AG04449 (cell line): ENCODE results near the gene MASP2.
"Not testable (repeated sequence)": the region's sequence is repeated elsewhere in the genome, so short reads cannot be mapped to it uniquely, and the experiment has no call there.

Source experiments
- CTCF ChIA-PET: fragments of 350-600 bp; formaldehyde crosslinking; extraction: SDS; loops from one replicate; lab custom pipeline; 2021; ENCODE audit warnings: antibody characterized with exemption; lab: Yijun Ruan, JAX
- POLR2A ChIA-PET: fragments of 400-600, 350-600 bp; formaldehyde crosslinking; extraction: SDS; loops from one replicate; lab custom pipeline; 2020; ENCODE audit warnings: antibody characterized with exemption, inconsistent platforms; lab: Yijun Ruan, JAX
- DNase-seq: peaks from one replicate; pipeline ENCODE4 v3.0.0-alpha.2; 2010; ENCODE audit warnings: low read depth, low spot score
- H3K4me3 ChIP-seq: 2 replicates; pipeline ENCODE4 v1.5.1; 2011; ENCODE audit warnings: low read depth, mild to moderate bottlenecking, control low read depth, low read length
- TF ChIP-seq, protein P1 (sequence below): IDR thresholded peaks from one replicate; pipeline ENCODE4 v1.5.1; 2011; ENCODE audit warnings: mild to moderate bottlenecking, moderate library complexity, low read length, control low read depth, inconsistent platforms; ENCODE audit not compliant: insufficient read depth; ENCODE audit errors: missing control alignments

The MASP2 gene

DNA sequence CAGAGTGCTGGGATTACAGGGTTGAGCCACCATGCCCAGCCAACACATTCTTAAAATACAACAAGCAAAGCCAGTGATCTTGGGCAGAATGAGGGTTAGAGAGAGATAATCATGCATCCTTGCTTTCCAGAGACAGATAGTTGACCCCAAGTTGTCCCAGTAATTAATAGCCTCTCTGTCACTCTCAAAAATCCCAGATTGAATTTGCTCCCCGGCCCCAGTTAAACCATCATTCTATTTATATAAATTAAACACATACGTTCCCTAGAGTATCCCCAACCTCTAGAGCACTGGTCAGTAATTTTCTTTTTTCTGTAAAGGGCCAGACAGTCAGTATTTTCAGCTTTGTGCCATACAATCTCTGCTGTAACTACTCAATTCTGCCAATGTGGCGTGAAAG lies 50.9 kb downstream of the MASP2 start:
- H3K4me3 ChIP-seq, result no peak overlapping the region
- ChIA-PET CTCF (no interaction called here), POLR2A (no interaction called here)
- TF ChIP-seq, protein P1, sequence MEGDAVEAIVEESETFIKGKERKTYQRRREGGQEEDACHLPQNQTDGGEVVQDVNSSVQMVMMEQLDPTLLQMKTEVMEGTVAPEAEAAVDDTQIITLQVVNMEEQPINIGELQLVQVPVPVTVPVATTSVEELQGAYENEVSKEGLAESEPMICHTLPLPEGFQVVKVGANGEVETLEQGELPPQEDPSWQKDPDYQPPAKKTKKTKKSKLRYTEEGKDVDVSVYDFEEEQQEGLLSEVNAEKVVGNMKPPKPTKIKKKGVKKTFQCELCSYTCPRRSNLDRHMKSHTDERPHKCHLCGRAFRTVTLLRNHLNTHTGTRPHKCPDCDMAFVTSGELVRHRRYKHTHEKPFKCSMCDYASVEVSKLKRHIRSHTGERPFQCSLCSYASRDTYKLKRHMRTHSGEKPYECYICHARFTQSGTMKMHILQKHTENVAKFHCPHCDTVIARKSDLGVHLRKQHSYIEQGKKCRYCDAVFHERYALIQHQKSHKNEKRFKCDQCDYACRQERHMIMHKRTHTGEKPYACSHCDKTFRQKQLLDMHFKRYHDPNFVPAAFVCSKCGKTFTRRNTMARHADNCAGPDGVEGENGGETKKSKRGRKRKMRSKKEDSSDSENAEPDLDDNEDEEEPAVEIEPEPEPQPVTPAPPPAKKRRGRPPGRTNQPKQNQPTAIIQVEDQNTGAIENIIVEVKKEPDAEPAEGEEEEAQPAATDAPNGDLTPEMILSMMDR, result no peak
- no peak for DNase-seq

GRCh38 chr1:10992864-10993263 lies 54.2 kb downstream of the MASP2 start:
- ChIA-PET POLR2A (no interaction called here), CTCF (interaction anchor here (1.0 to 1.1 kb wide), 2 partner anchors 485 to 490 kb away, joined by 3 to 5 read pairs; no protein-coding TSS in a partner anchor)
- TF ChIP-seq, protein P1, result no peak
- no peak overlapping the region for H3K4me3 ChIP-seq
- no peak for DNase-seq

DNA sequence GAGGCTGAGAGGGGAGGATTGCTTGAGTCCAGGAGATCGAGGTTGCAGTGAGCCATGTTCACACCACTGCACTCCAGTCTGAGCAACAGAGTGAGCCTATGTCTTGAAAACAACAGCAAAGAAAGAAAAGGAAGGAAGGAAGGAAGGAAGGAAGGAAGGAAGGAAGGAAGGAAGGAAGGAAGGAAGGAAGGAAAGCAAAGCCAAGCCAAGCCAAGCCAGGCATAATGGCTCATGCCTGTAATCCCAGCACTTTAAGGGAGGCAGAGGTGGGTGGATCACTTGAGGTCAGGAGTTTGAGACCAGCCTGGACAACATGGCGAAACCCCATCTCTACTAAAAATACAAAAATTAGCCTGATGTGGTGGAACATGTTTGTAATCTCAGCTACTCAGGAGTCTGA lies 55.0 kb downstream of the MASP2 start:
- H3K4me3 ChIP-seq, POLR2A ChIA-PET, DNase-seq, CTCF ChIA-PET: not testable (repeated sequence)

DNA sequence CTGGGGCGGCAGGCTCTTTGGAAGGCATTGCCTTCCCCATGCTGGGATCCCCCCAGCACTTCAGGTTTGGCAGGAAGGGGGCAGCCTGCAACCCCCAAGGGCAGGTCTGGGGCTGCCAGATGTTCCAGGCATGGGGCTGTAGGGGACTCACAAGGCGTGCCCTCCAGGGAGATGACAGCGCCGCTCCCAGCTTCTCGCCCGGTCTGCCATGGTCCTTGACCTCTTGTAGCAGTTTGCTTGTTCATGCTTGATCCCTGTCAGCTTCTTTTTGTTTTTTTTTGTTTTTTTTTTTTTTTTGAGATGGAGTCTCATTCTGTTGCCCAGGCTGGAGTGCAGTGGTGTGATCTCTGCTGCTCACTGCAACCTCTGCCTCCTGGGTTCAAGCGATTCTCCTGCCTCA lies 56.2 kb downstream of the MASP2 start:
- TF ChIP-seq, protein P1, result no peak
- POLR2A ChIA-PET, result no interaction called here
- H3K4me3 ChIP-seq, result no peak overlapping the region
- no peak for DNase-seq
- CTCF ChIA-PET, result no interaction called here

GRCh38 chr1:10989920-10990516 lies 57.0 kb downstream of the MASP2 start:
- CTCF ChIA-PET, H3K4me3 ChIP-seq, DNase-seq, POLR2A ChIA-PET: not testable (repeated sequence)

DNA sequence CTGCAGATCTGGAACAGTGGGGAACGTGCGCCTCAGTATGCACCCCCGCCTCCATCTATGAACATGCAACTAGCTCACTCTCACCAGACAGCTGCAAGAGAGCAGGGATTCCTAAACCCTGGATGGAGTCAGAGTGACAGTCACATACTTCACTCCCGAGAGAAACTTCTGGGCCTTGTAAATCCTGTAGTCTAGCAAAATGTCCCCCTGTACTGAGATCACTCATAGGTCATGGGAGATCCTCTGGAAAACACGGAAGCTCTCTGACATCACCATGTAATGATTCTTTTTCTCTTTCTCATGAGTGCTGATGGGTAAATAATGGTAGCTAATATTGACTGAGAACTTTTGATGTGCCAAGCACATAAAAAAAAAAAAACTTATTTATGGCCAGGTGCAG lies 57.9 kb downstream of the MASP2 start:
- ChIA-PET POLR2A (no interaction called here), CTCF (interaction anchor here (1.6 kb wide), 1 partner anchor 9 kb away, joined by 7 read pairs; no protein-coding TSS in a partner anchor)
- no peak overlapping the region for H3K4me3 ChIP-seq
- no peak for DNase-seq
- TF ChIP-seq, protein P1, result no peak

DNA sequence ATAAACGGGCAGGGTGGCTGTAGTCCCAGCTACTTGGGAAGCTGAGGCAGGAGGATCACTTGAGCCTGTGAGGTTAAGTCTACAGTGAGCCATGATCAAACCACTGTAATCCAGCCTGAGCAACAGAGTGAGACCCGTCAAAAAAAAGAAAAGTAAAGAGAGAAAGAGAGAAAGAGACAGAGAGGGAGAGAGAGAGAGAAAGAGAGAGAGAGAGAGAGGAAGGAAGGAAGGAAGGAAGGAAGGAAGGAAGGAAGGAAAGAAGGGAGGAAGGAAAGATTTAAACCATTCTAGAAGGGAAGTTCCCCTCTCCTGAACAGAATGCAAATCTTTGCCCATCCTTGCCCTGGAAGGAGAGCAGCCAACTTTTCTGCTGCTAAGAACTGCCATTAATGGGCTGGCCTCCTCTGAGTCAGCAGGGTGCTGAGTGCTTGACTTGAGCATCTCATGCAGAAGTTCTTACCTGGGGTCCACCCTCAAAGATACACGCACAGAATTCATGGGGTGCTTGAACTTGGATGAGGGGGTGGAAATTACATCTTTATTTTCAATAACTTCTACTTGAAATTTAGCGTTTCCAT lies 59.1 kb downstream of the MASP2 start:
- TF ChIP-seq, protein P1, result no peak
- ChIA-PET POLR2A (no interaction called here), CTCF (interaction anchor here (1.6 kb wide), 1 partner anchor 8 kb away, joined by 7 read pairs; no protein-coding TSS in a partner anchor)
- no peak overlapping the region for H3K4me3 ChIP-seq
- DNase-seq, result no peak
